Right renal pelvis (tissue), 4 donors: ENCODE results near the gene SHC1. TPM values are rescaled to one million over a fixed set of nuclear protein-coding genes. Genes with fewer than 3 reads are reported as not detected.
A peak's percentile ranks its signal among the peaks of the same experiment; 100 is the strongest.

Source experiments
- DNase-seq, 4 donors: peaks; one replicate each; pipeline ENCODE4 v3.0.0-alpha.2; 2013; ENCODE audit warnings: low read depth in 4 of 4, low spot score in 3 of 4, missing footprints in 1 of 4
- polyA plus RNA-seq, 4 donors: library from polyadenylated mRNA; unstranded; fragments of 120-200 nt; gene quantifications; one replicate each; pipeline ENCODE4 v1.2.1, GENCODE V29; 2013; ENCODE audit not compliant: insufficient read length in 4 of 4

SHC1 gene
- polyA plus RNA-seq, 4 donors = 87.1 to 89.4 (median 88.0) TPM

GRCh38 chr1:154974808-154975408 lies 4.4 kb upstream of the SHC1 start:
- peak; percentile 96 to 99 (median 98) for DNase-seq

GRCh38 chr1:154974102-154974807 lies 3.7 kb upstream of the SHC1 start, which contains the start of gene CKS1B:
Gene CKS1B (plus strand): TSS chr1:154974681. CDS start chr1:154974746, 65 bp downstream.
- peak; percentile 97 to 100 (median 100) for DNase-seq

GRCh38 chr1:154973344-154974101 lies 3.0 kb upstream of the SHC1 start:
- DNase-seq = peak in 3 of 4 donors; percentile 87 to 91 (median 90)

- no peak for DNase-seq
Observed at GRCh38 chr1:154972517-154973343, 2.2 kb upstream of the SHC1 start.

GRCh38 chr1:154972213-154972516 lies 1.6 kb upstream of the SHC1 start:
- no peak for DNase-seq

- no peak for DNase-seq
Observed at GRCh38 chr1:154971341-154971998, 923 bp upstream of the SHC1 start.

GRCh38 chr1:154969860-154970452 lies 591 bp downstream of the SHC1 start:
- no peak for DNase-seq

- no peak for DNase-seq
Observed at GRCh38 chr1:154969246-154969645, 1.3 kb downstream of the SHC1 start.

GRCh38 chr1:154968731-154969130 lies 1.8 kb downstream of the SHC1 start:
- DNase-seq = no peak

- DNase-seq = no peak
Observed at GRCh38 chr1:154967331-154967950, 3.1 kb downstream of the SHC1 start.

- no peak for DNase-seq
Observed at GRCh38 chr1:154966111-154966510, 4.4 kb downstream of the SHC1 start.

GRCh38 chr1:154964359-154964758 lies 6.2 kb downstream of the SHC1 start:
- DNase-seq = no peak

- no peak for DNase-seq
Observed at GRCh38 chr1:154963643-154964042, 6.9 kb downstream of the SHC1 start.

- DNase-seq = no peak
Observed at GRCh38 chr1:154962795-154963330, 7.7 kb downstream of the SHC1 start.

GRCh38 chr1:154962156-154962749 lies 8.3 kb downstream of the SHC1 start:
- DNase-seq = no peak

- DNase-seq = peak in 2 of 4 donors; percentile 68 to 82
Observed at GRCh38 chr1:154961207-154962155, 9.1 kb downstream of the SHC1 start, which contains the start of gene PYGO2. Gene PYGO2 (minus strand): TSS chr1:154961782. CDS start chr1:154961576, 206 bp downstream.

- DNase-seq = no peak
Observed at GRCh38 chr1:154960446-154961136, 10.0 kb downstream of the SHC1 start.
